Adrenal gland (tissue), 5 donors: ENCODE measurements around the gene PCMTD2.

Source experiments
- CTCF ChIP-seq, 6 experiments: fragments of 450-650 bp in 4 of 6; fragments of 200-600 bp in 2 of 6; sonication (generic) in 1 of 6; IDR thresholded peaks; 1 replicate in 5 of 6; 2 replicates in 1 of 6; pipeline versions ENCODE4 v1.5.1 to v1.8.0; 2016 to 2021; ENCODE audit warnings: antibody characterized with exemption in 6 of 6, mild to moderate bottlenecking in 2 of 6, moderate library complexity in 1 of 6
- POLR2A ChIP-seq, 2 donors: fragments of 450-650 bp; IDR thresholded peaks; one replicate each; pipeline ENCODE4 v1.6.1; 2017; ENCODE audit warnings: antibody characterized with exemption in 2 of 2, mild to moderate bottlenecking in 2 of 2, moderate library complexity in 1 of 2
- donor health status: DM: no; HTN: no; CAD: no.

- TF ChIP-seq POLR2A (IDR thresholded peaks at IDR 0.05) (no peak), CTCF (IDR thresholded peaks at IDR 0.05) (no peak)
Measured at GRCh38 chr20:64265201-64265600, 9.7 kb downstream of the PCMTD2 start.
